ENCODE data around the gene PRB2. TPM values are rescaled to one million over a fixed set of nuclear protein-coding genes. Genes with fewer than 3 reads are reported as not detected.
"Not testable (repeated sequence)": the region's sequence is repeated elsewhere in the genome, so short reads cannot be mapped to it uniquely, and the experiment has no call there.

PRB2 gene
- total RNA-seq = not detected in 2 replicates

- H3K79me2 ChIP-seq (ENCODE audit: insufficient read depth, low read length); H4K20me1 ChIP-seq (ENCODE audit: insufficient read depth, low read length); H3K27me3 ChIP-seq (ENCODE audit: insufficient read depth, low read length); H3K4me1 ChIP-seq (ENCODE audit: insufficient read depth, low read length); H3K9me3 ChIP-seq (ENCODE audit: low read depth, low read length); H3K27ac ChIP-seq (ENCODE audit: low read depth, low read length); DNase-seq (ENCODE audit: insufficient read length, low spot score, missing footprints); H3K4me2 ChIP-seq (ENCODE audit: insufficient read depth, low read length); H3K4me3 ChIP-seq (ENCODE audit: insufficient read depth, low read length); H3K36me3 ChIP-seq (ENCODE audit: insufficient read depth, low read length); H2AFZ ChIP-seq (ENCODE audit: low read length): not testable (repeated sequence)
Observed at GRCh38 chr12:11395467-11395866, at the start of gene PRB2. Gene PRB2 (minus strand): TSS chr12:11395567. CDS start chr12:11395529, 38 bp downstream.

GRCh38 chr12:11437966-11438365 lies 42.6 kb upstream of the PRB2 start:
- Histone ChIP-seq H3K27ac (ENCODE audit: low read depth, low read length) (no peak overlapping the region), H4K20me1 (ENCODE audit: insufficient read depth, low read length) (no peaks in the 10 kb centered on the region), H3K36me3 (ENCODE audit: insufficient read depth, low read length) (no peaks in the 10 kb centered on the region), H3K79me2 (ENCODE audit: insufficient read depth, low read length) (no peaks in the 10 kb centered on the region), H3K4me1 (ENCODE audit: insufficient read depth, low read length) (no peaks in the 10 kb centered on the region), H3K9me3 (ENCODE audit: low read depth, low read length) (no peaks in the 10 kb centered on the region), H3K4me2 (ENCODE audit: insufficient read depth, low read length) (no peak overlapping the region), H2AFZ (ENCODE audit: low read length) (no peak overlapping the region), H3K27me3 (ENCODE audit: insufficient read depth, low read length) (no peaks in the 10 kb centered on the region), H3K4me3 (ENCODE audit: insufficient read depth, low read length) (no peak overlapping the region)
- TF ChIP-seq CTCF (IDR thresholded peaks at IDR 0.05; ENCODE audit: extremely low read depth, low read depth, low read length) = no peak
- no peak for DNase-seq (ENCODE audit: insufficient read length, low spot score, missing footprints)

GRCh38 chr12:11433664-11434063 lies 38.3 kb upstream of the PRB2 start:
- Histone ChIP-seq H3K9me3 (ENCODE audit: low read depth, low read length) (no peaks in the 10 kb centered on the region), H3K79me2 (ENCODE audit: insufficient read depth, low read length) (no peaks in the 10 kb centered on the region), H3K4me2 (ENCODE audit: insufficient read depth, low read length) (no peak overlapping the region), H3K27ac (ENCODE audit: low read depth, low read length) (no peak overlapping the region), H4K20me1 (ENCODE audit: insufficient read depth, low read length) (no peaks in the 10 kb centered on the region), H2AFZ (ENCODE audit: low read length) (no peak overlapping the region), H3K4me3 (ENCODE audit: insufficient read depth, low read length) (no peak overlapping the region), H3K36me3 (ENCODE audit: insufficient read depth, low read length) (no peaks in the 10 kb centered on the region), H3K27me3 (ENCODE audit: insufficient read depth, low read length) (no peaks in the 10 kb centered on the region), H3K4me1 (ENCODE audit: insufficient read depth, low read length) (no peaks in the 10 kb centered on the region)
- no peak for DNase-seq (ENCODE audit: insufficient read length, low spot score, missing footprints)
- no peak for TF ChIP-seq CTCF (IDR thresholded peaks at IDR 0.05; ENCODE audit: extremely low read depth, low read depth, low read length)

- DNase-seq (ENCODE audit: insufficient read length, low spot score, missing footprints) = no peak
- Histone ChIP-seq H4K20me1 (ENCODE audit: insufficient read depth, low read length) (peaks cover 2% of the 10 kb centered on the region), H3K4me1 (ENCODE audit: insufficient read depth, low read length) (no peaks in the 10 kb centered on the region), H2AFZ (ENCODE audit: low read length) (no peak overlapping the region), H3K4me2 (ENCODE audit: insufficient read depth, low read length) (no peak overlapping the region), H3K79me2 (ENCODE audit: insufficient read depth, low read length) (no peaks in the 10 kb centered on the region), H3K36me3 (ENCODE audit: insufficient read depth, low read length) (no peaks in the 10 kb centered on the region), H3K27me3 (ENCODE audit: insufficient read depth, low read length) (no peaks in the 10 kb centered on the region), H3K4me3 (ENCODE audit: insufficient read depth, low read length) (no peak overlapping the region), H3K27ac (ENCODE audit: low read depth, low read length) (no peak overlapping the region), H3K9me3 (ENCODE audit: low read depth, low read length) (no peaks in the 10 kb centered on the region)
- TF ChIP-seq CTCF (IDR thresholded peaks at IDR 0.05; ENCODE audit: extremely low read depth, low read depth, low read length) = no peak
Observed at GRCh38 chr12:11431486-11431885, 36.1 kb upstream of the PRB2 start.

Data from osteoblast (primary cell).